GM21360 (cell line): Measurements from ENCODE around the gene DACT2.
"Not testable (repeated sequence)": the region's sequence is repeated elsewhere in the genome, so short reads cannot be mapped to it uniquely, and the experiment has no call there.

ENCODE experiments used
- ATAC-seq: cut with Tn5 transposase; IDR thresholded peaks from one replicate; pipeline ENCODE4 v1.9.1; 2021; ENCODE audit warnings: mild to moderate bottlenecking, moderate library complexity; ENCODE audit not compliant: unreplicated experiment

DACT2 gene

GRCh38 chr6:168269455-168270243 is 49.9 kb downstream of the DACT2 start:
- no peak for ATAC-seq

GRCh38 chr6:168268755-168269154 is 50.8 kb downstream of the DACT2 start:
- no peak for ATAC-seq

- ATAC-seq, result not testable (repeated sequence)
Measured at GRCh38 chr6:168267779-168268178, 51.8 kb downstream of the DACT2 start.

- ATAC-seq, result no peak
Measured at GRCh38 chr6:168265827-168266815, 53.5 kb downstream of the DACT2 start.

- ATAC-seq, result no peak
Measured at GRCh38 chr6:168265394-168265793, 54.2 kb downstream of the DACT2 start.

- no peak for ATAC-seq
Measured at GRCh38 chr6:168264593-168265335, 54.8 kb downstream of the DACT2 start.

GRCh38 chr6:168263351-168263905 is 56.1 kb downstream of the DACT2 start:
- ATAC-seq, result no peak

GRCh38 chr6:168261234-168261633 is 58.3 kb downstream of the DACT2 start:
- no peak for ATAC-seq

GRCh38 chr6:168260420-168260987 is 59.1 kb downstream of the DACT2 start:
- ATAC-seq, result no peak

- no peak for ATAC-seq
Measured at GRCh38 chr6:168258795-168259194, 60.8 kb downstream of the DACT2 start.

GRCh38 chr6:168256940-168257339 is 62.6 kb downstream of the DACT2 start:
- ATAC-seq, result no peak
